Skeletal muscle satellite cell (primary cell): ENCODE measurements around the gene SLC44A5.
"Not testable (repeated sequence)": the region's sequence is repeated elsewhere in the genome, so short reads cannot be mapped to it uniquely, and the experiment has no call there.

Source experiments
- H3K27me3 ChIP-seq: 2 replicates; pipeline ENCODE4 v1.7.0; 2013; ENCODE audit warnings: low read length; ENCODE audit not compliant: control insufficient read depth, insufficient read depth
- H3K36me3 ChIP-seq: 2 replicates; pipeline ENCODE4 v1.7.0; 2013; ENCODE audit warnings: mild to moderate bottlenecking, control low read depth, low read length; ENCODE audit not compliant: insufficient read depth
- H3K4me1 ChIP-seq: 2 replicates; pipeline ENCODE4 v1.7.0; 2013; ENCODE audit warnings: low read length; ENCODE audit not compliant: control insufficient read depth, insufficient read depth
- H3K4me2 ChIP-seq: 2 replicates; pipeline ENCODE4 v1.7.0; 2013; ENCODE audit warnings: mild to moderate bottlenecking, low read length
- H3K4me3 ChIP-seq: 2 replicates; pipeline ENCODE4 v1.7.0; 2013; ENCODE audit warnings: low read length
- H3K9ac ChIP-seq: 2 replicates; pipeline ENCODE4 v1.7.0; 2013; ENCODE audit warnings: mild to moderate bottlenecking, low read depth, low read length, moderate library complexity
- H3K9me3 ChIP-seq: replicated peaks from 2 replicates; pipeline ENCODE4 v1.7.0; 2013; ENCODE audit warnings: mild to moderate bottlenecking, control low read depth, low read length

SLC44A5 gene

DNA sequence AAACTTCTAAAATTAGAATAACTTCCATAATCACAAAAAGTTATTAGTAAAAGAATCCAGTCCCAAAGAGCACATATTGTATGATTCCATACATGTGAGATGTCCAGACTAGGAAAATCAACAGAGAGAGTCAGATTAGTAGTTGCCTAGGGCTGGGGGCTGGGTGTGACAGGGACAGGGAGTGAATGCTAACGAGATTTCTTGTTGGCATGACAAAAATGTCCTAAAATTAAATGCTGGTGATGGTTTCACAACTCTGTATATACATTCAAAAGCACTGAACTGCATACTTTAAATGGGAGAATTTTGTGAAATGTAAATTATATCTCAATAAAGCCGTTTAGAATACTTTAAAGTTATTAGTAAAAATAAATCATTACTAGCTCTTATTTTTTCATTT is 92.2 kb downstream of the SLC44A5 start:
- Histone ChIP-seq H3K27me3 (no peaks in the 10 kb centered on the region), H3K36me3 (no peaks in the 10 kb centered on the region), H3K9me3 (no peaks in the 10 kb centered on the region), H3K4me3 (no peak overlapping the region), H3K4me2 (no peak overlapping the region), H3K9ac (no peak overlapping the region), H3K4me1 (no peaks in the 10 kb centered on the region)

DNA sequence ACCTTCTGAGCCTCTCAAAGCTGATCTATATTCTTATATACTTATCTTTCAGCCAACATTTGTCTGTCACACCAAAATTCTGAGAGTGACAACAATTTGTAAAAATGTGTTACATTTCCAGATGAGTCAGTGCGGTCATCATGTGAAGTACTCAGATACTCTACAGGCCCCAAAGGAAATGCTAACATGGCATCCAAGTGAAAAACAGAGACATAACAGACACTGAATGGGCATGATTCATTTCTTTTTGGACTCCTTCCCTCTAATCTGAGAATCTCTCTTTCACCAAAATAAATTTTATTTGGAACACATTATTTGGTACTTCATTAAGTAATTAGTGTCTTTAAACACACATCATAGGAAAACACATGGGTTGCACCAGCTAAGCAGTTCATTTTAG is 96.6 kb downstream of the SLC44A5 start:
- Histone ChIP-seq H3K27me3 (no peaks in the 10 kb centered on the region), H3K36me3 (no peaks in the 10 kb centered on the region), H3K4me1 (no peaks in the 10 kb centered on the region), H3K4me3 (no peak overlapping the region), H3K9ac (no peak overlapping the region), H3K9me3 (no peaks in the 10 kb centered on the region), H3K4me2 (no peak overlapping the region)

DNA sequence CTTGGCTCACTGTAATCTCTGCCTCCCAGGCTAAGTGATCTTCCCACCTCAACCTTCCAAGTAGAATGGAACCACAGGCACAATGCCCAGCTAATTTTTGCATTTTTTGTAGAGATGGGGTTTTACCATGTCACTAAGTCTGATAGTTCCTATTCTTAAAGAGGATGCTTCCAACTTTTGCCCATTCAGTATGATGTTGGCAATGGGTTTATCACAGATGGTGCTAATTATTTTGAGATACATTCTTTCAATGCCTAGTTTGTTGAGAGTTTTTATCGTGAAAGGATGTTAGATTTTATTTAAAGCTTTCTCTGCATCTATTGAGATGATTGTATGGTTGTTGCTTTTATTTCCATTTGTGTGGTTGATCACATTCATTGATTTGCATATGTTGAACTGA is 103.9 kb downstream of the SLC44A5 start:
- Histone ChIP-seq H3K4me1 (no peaks in the 10 kb centered on the region), H3K27me3 (no peaks in the 10 kb centered on the region), H3K9me3 (no peaks in the 10 kb centered on the region), H3K4me2 (no peak overlapping the region), H3K9ac (no peak overlapping the region), H3K4me3 (no peak overlapping the region), H3K36me3 (no peaks in the 10 kb centered on the region)

DNA sequence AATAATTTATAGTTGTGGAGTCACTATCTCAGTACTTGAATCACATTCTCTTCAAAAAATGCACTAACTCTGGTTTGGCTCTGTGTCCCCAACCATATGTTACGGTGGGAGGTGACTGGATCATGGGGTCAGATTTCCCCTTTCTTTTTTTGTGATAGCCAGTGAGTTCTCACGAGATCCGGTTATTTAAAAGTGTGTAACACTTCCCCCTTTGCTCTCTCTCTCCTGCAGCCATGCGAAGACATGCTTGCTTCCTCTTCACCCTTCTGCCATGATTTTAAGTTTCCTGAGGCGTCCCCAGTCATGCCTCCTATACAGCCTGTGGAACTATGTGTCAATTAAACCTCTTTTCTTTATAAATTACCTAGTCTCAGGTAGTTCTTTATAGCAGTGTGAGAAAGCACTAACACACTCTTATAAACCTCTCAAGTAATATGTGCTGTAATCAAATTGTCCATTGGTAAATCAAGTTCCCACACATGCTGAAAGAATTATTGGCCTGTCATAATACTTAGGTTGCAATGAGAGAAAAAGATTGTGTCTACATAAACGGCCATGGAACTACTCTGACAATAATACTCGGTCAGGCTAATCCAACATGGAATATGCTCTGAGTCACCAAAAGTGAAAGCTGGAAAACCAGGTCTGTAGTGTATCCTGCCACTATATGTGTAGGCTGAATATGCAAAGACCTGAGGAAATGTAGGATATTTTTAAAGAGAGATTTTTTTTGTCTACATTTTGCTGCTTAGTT is 107.5 kb downstream of the SLC44A5 start:
- no peaks in the 10 kb centered on the region for H3K27me3 ChIP-seq
- no peaks in the 10 kb centered on the region for H3K4me1 ChIP-seq
- H3K4me2 ChIP-seq: no peak overlapping the region
- no peak overlapping the region for H3K9ac ChIP-seq
- no peaks in the 10 kb centered on the region for H3K9me3 ChIP-seq
- no peaks in the 10 kb centered on the region for H3K36me3 ChIP-seq
- H3K4me3 ChIP-seq: no peak overlapping the region

DNA sequence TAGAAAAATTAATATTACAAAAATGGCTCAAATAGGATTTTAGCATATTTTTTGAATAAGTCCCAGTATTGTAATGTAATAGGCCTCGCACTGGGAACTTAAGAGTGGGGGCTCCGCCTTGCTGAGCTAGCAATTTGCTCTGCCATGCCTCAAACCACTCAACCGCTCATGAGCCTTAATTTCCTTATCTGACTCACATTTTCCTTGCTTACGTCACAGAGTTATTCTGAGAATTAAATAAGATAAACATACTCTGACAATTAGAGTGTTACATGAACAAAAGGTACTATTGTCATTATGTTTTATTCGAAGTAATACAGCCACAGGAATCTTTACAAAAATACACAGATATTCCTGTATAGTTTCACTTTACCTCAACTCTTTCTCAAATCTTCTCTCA is 108.1 kb downstream of the SLC44A5 start:
- Histone ChIP-seq H3K27me3 (no peaks in the 10 kb centered on the region), H3K4me2 (no peak overlapping the region), H3K4me1 (no peaks in the 10 kb centered on the region), H3K36me3 (no peaks in the 10 kb centered on the region), H3K9me3 (no peaks in the 10 kb centered on the region), H3K9ac (no peak overlapping the region), H3K4me3 (no peak overlapping the region)

DNA sequence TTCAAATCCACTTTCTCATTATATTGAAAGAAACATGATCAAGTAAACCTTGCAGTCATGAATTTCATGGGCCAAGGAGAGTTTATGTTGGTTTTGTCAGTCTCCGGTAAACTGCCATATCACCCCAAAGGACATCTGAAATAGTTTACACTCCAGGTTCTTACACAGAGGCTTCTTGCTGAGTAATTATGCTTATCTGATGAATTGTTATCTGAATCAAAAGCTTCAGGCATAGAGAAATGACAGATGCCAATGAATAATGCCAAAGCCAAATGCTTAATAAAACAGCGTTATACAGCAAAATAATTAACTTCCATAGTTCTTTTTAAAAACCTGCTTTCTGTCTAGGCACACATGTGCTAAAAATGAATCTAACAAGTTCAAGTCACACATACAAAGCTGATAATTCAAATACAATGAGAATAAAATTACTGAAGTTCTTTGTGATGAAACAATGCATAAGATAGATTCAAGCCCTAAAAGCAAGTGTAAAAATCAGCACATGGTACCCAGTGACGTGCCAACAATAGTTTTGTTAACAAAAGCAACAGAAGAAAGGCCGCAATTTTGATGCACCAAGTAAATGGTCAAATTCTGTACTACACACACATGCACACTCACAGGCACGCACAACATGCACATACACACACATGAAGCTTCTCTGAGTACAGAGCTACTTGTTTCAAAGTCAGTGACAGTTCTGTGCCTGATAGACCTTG is 109.2 kb downstream of the SLC44A5 start:
- no peaks in the 10 kb centered on the region for H3K36me3 ChIP-seq
- H3K9me3 ChIP-seq: no peaks in the 10 kb centered on the region
- H3K9ac ChIP-seq: no peak overlapping the region
- H3K4me2 ChIP-seq: no peak overlapping the region
- H3K27me3 ChIP-seq: no peaks in the 10 kb centered on the region
- no peaks in the 10 kb centered on the region for H3K4me1 ChIP-seq
- no peak overlapping the region for H3K4me3 ChIP-seq

DNA sequence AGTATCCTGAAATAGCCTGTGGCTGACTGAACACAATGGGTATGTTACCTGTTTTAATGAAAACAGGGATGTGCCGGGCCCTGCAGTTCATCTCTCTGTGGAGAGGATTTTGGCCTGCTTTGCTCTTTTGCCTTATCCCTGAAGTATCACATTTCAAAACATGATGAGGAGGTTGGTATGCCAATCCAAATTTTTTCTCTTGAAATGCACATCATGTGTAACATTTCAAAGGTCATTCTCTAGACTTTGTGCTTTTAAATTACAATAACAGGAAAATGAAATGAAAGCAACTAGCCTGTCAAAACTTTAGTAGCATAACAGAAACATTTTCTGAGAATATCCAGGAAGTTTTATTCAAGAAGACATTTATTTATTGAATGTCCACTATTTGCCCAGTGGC is 118.9 kb downstream of the SLC44A5 start:
- H3K4me1 ChIP-seq: no peaks in the 10 kb centered on the region
- H3K27me3 ChIP-seq: no peaks in the 10 kb centered on the region
- no peaks in the 10 kb centered on the region for H3K9me3 ChIP-seq
- no peak overlapping the region for H3K9ac ChIP-seq
- H3K4me3 ChIP-seq: no peak overlapping the region
- H3K4me2 ChIP-seq: no peak overlapping the region
- H3K36me3 ChIP-seq: no peaks in the 10 kb centered on the region

DNA sequence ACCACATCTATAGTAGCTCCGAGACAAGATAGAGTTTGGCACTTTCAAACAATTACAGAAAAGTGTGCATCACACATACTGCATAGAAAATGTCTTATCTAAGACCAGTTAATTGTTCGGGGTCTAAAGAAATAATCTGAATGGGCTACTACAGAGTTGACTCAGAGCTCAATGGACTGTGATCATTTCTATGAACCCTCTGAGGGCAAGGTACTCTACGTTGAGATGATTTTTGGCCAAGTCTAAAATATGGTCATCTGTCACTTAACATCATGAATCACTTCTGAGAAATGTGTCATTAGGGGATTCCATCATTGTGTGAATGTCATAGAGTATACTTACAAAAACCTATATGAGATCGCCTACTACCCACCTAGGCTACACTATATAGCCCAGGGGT is 123.5 kb downstream of the SLC44A5 start:
- Histone ChIP-seq H3K9me3 (no peaks in the 10 kb centered on the region), H3K4me3 (no peak overlapping the region), H3K27me3 (no peaks in the 10 kb centered on the region), H3K36me3 (no peaks in the 10 kb centered on the region), H3K4me1 (no peaks in the 10 kb centered on the region), H3K9ac (no peak overlapping the region), H3K4me2 (no peak overlapping the region)

DNA sequence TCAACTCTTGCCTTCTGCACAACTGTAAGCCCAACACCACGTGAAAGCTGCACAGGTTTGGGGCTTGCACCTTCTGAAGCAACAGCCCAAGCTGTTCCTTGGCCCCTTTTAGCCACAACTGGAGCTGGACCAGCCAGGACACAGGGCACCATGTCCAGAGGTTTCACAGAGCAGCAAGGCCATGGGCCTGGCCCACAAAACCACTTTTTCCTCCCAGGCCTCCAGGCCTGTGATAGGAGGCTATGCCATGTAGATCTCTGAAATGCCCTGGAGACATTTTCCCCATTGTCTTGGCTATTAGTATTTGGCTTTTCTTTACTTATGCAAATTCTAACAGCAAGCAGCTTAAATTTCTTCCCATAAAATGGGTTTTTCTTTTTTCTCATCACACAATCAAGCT is 126.1 kb downstream of the SLC44A5 start:
- H3K27me3 ChIP-seq: no peaks in the 10 kb centered on the region
- no peaks in the 10 kb centered on the region for H3K36me3 ChIP-seq
- no peaks in the 10 kb centered on the region for H3K4me1 ChIP-seq
- no peak overlapping the region for H3K9ac ChIP-seq
- no peaks in the 10 kb centered on the region for H3K9me3 ChIP-seq
- no peak overlapping the region for H3K4me2 ChIP-seq
- H3K4me3 ChIP-seq: no peak overlapping the region

DNA sequence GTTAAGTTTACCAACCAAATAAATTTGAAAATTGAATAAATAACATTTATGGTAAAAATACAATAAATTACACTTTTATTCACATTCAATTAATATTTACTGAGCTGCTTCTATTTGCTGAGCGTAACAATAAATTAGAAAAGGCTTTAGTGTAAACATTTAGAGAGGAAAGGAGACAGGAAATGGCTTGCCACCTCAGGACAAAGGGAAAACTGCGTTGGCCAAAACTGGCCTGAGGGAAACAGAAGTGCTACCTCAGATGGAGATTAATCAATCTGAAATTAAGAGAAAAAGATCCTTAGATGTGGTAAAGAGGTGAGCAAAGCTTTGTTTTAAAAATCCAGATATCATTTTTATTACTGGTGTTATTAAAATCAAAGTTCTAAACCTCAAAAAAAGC is 128.0 kb downstream of the SLC44A5 start:
- Histone ChIP-seq H3K4me1 (no peaks in the 10 kb centered on the region), H3K9me3 (no peaks in the 10 kb centered on the region), H3K9ac (no peak overlapping the region), H3K36me3 (no peaks in the 10 kb centered on the region), H3K4me3 (no peak overlapping the region), H3K4me2 (no peak overlapping the region), H3K27me3 (no peaks in the 10 kb centered on the region)

DNA sequence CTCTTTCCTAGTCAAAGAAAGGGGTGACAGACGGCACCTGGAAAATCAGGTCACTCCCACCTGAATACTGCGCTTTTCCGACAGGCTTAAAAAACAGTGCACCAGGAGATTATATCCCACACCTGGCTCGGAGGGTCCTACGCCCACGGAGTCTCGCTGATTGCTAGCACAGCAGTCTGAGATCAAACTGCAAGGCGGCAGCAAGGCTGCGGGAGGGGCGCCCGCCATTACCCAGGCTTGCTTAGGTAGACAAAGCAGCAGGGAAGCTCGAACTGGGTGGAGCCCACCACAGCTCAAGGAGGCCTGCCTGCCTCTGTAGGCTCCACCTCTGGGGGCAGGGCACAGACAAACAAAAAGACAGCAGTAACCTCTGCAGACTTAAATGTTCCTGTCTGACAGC is 134.4 kb downstream of the SLC44A5 start:
- not testable (repeated sequence) for H3K4me2 ChIP-seq, H3K36me3 ChIP-seq, H3K27me3 ChIP-seq, H3K4me3 ChIP-seq, H3K9ac ChIP-seq, H3K4me1 ChIP-seq, H3K9me3 ChIP-seq

DNA sequence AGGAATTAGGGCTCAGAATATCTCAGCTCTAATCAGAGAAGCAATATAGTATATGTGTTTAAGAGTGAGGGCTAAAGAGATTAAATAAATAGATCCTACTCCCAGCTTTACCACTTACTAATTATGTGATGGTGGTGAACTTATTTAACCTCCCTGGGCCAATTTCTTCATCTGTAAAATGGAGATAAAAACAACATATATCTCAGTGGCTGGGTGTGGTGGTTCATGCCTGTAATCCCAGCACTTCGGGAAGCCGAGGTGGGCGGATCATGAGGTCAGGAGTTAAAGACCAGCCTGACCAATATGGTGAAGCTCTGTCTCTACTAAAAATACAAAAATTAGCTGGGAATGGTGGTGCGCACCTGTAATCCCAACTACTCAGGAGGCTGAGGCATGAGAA is 135.2 kb downstream of the SLC44A5 start:
- H3K36me3 ChIP-seq: no peaks in the 10 kb centered on the region
- H3K4me3 ChIP-seq: no peak overlapping the region
- no peaks in the 10 kb centered on the region for H3K27me3 ChIP-seq
- H3K9ac ChIP-seq: no peak overlapping the region
- H3K4me2 ChIP-seq: no peak overlapping the region
- no peaks in the 10 kb centered on the region for H3K9me3 ChIP-seq
- no peaks in the 10 kb centered on the region for H3K4me1 ChIP-seq
